HepG2 (cell line): Measurements from ENCODE around the gene UBTF. TPM values are rescaled to one million over a fixed set of nuclear protein-coding genes. Genes with fewer than 3 reads are reported as not detected.

Experiments used
- ASH2L ChIP-seq: fragments of 300-600, 200-600 bp; sonication (generic); IDR thresholded peaks from 2 replicates; pipeline ENCODE4 v1.7.0; 2017; ENCODE audit warnings: low read depth, mild to moderate bottlenecking, moderate library complexity, mixed read lengths, low read length; ENCODE audit not compliant: insufficient read length
- ELF1 ChIP-seq: sonication (generic); formaldehyde crosslinking; IDR thresholded peaks from 2 replicates; pipeline ENCODE4 v1.4.0; 2020; ENCODE audit warnings: missing genetic modification reagents
- ERF ChIP-seq: IDR thresholded peaks from 2 replicates; pipeline ENCODE4 v1.6.1; 2018; ENCODE audit warnings: missing biosample characterization, missing genetic modification reagents
- FOSL2 ChIP-seq: sonication (generic); formaldehyde crosslinking; IDR thresholded peaks from 2 replicates; pipeline ENCODE4 v1.4.0; 2020; ENCODE audit warnings: missing genetic modification reagents
- FOXA3 ChIP-seq: IDR thresholded peaks from 2 replicates; pipeline ENCODE4 v1.6.1; 2016; ENCODE audit warnings: missing genetic modification reagents, missing compliant biosample characterization
- FOXK2 ChIP-seq: fragments of 450-650 bp; IDR thresholded peaks from 2 replicates; pipeline ENCODE4 v1.6.1; 2016
- GABPA ChIP-seq, 2 experiments: IDR thresholded peaks; 2 replicates each; pipeline ENCODE4 v1.6.1; 2011 to 2016; ENCODE audit warnings: low read depth in 2 of 2, low read length in 1 of 2, missing biosample characterization in 1 of 2, missing genetic modification characterization in 1 of 2
- GMEB2 ChIP-seq: IDR thresholded peaks from 2 replicates; pipeline ENCODE4 v1.6.1; 2016; ENCODE audit warnings: missing biosample characterization, missing genetic modification reagents, low read depth
- GTF2F1 ChIP-seq: fragments of 150-350 bp; IDR thresholded peaks from 2 replicates; pipeline ENCODE4 v1.6.1; 2014; ENCODE audit warnings: low read length
- JUND ChIP-seq: sonication (generic); formaldehyde crosslinking; IDR thresholded peaks from 2 replicates; pipeline ENCODE4 v1.8.0; 2022; ENCODE audit warnings: mild to moderate bottlenecking, missing genetic modification reagents
- MYNN ChIP-seq: sonication (generic); formaldehyde crosslinking; IDR thresholded peaks from 2 replicates; pipeline ENCODE4 v1.4.0; 2020; ENCODE audit warnings: mild to moderate bottlenecking, low read depth, missing genetic modification reagents
- PLSCR1 ChIP-seq: sonication (generic); formaldehyde crosslinking; IDR thresholded peaks from 2 replicates; pipeline ENCODE4 v1.5.0; 2020; ENCODE audit warnings: missing genetic modification reagents, mild to moderate bottlenecking, borderline replicate concordance
- RBM39 ChIP-seq: fragments of 200-400 bp; formaldehyde crosslinking; IDR thresholded peaks from one replicate; pipeline ENCODE4 v1.6.1; 2018; ENCODE audit warnings: antibody characterized with exemption, mild to moderate bottlenecking, low read depth, low read length; ENCODE audit not compliant: poor library complexity, severe bottlenecking
- STAG1 ChIP-seq: sonication (generic); formaldehyde crosslinking; IDR thresholded peaks from 2 replicates; pipeline ENCODE4 v1.4.0; 2020; ENCODE audit warnings: missing genetic modification reagents
- ZBTB1 ChIP-seq: sonication (generic); formaldehyde crosslinking; IDR thresholded peaks from 2 replicates; pipeline ENCODE4 v1.4.0; 2020; ENCODE audit warnings: missing genetic modification reagents, borderline replicate concordance
- ZBTB3 ChIP-seq: sonication (generic); formaldehyde crosslinking; IDR thresholded peaks from 2 replicates; pipeline ENCODE4 v1.4.0; 2020; ENCODE audit warnings: low read depth, mild to moderate bottlenecking, moderate library complexity, missing genetic modification reagents, borderline replicate concordance
- ZBTB38 ChIP-seq: sonication (generic); formaldehyde crosslinking; IDR thresholded peaks from 2 replicates; pipeline ENCODE4 v1.5.1; 2020; ENCODE audit warnings: mild to moderate bottlenecking, missing genetic modification reagents
- ZHX1 ChIP-seq: sonication (generic); formaldehyde crosslinking; IDR thresholded peaks from 2 replicates; pipeline ENCODE4 v1.8.1; 2022; ENCODE audit warnings: low read depth, mild to moderate bottlenecking, missing genetic modification reagents
- ZNF326 ChIP-seq: sonication (generic); formaldehyde crosslinking; IDR thresholded peaks from 2 replicates; pipeline ENCODE4 v1.4.0; 2020; ENCODE audit warnings: missing genetic modification reagents, borderline replicate concordance
- ZNF644 ChIP-seq: IDR thresholded peaks from 2 replicates; pipeline ENCODE4 v1.6.1; 2016; ENCODE audit warnings: low read depth
- ZNF687 ChIP-seq: sonication (generic); formaldehyde crosslinking; IDR thresholded peaks from 2 replicates; pipeline ENCODE4 v1.5.1; 2020; ENCODE audit warnings: mild to moderate bottlenecking, missing genetic modification reagents, moderate library complexity
- polyA plus RNA-seq, 8 experiments: library from polyadenylated mRNA; depleted of rRNA in 3 of 8; stranded (reverse) in 7 of 8; unstranded in 1 of 8; fragments of >200 nt; fragmentation: Illumina TruSeq in 4 of 8; extraction: Trizol in 4 of 8; gene quantifications; 2 replicates each; pipeline versions ENCODE4 v1.2.1 to v1.2.3, GENCODE V29; 2011 to 2016; ENCODE audit warnings: low read depth in 4 of 8, missing spikeins in 1 of 8, mixed read lengths in 1 of 8; ENCODE audit not compliant: insufficient read depth in 1 of 8
- total RNA-seq, 5 experiments: library from RNA; depleted of rRNA; stranded (reverse); fragments of >200 nt; fragmentation: Illumina TruSeq; extraction: Trizol; gene quantifications; 2 replicates each; pipeline ENCODE4 v1.2.3, GENCODE V29; 2016; ENCODE audit warnings: low read depth in 1 of 5

UBTF gene
- total and polyA plus RNA-seq, 2 of the 13 experiments (the other 11 are each of a cell fraction or from before 2014, with no cell fraction given) = 15.2 to 60.9 TPM

GRCh38 chr17:44203731-44204440 is 15.6 kb downstream of the UBTF start (continued):
- TF ChIP-seq RBM39 (no peak), ZNF687 (CRISPR knock-in tag) (no peak), ERF (CRISPR knock-in tag) (0 out of 2 replicates have a peak, but pooled peaks have one; percentile 38), FOSL2 (peak; percentile 14; the same call in 1 of the 2 replicates), ELF1 (CRISPR knock-in tag) (peak; percentile 44; the same call in 1 of the 2 replicates), GMEB2 (CRISPR knock-in tag) (no peak), ASH2L (no peak), ZHX1 (CRISPR knock-in tag) (no peak), ZBTB1 (CRISPR knock-in tag) (no peak), ZNF644 (CRISPR knock-in tag) (0 out of 2 replicates have a peak, but pooled peaks have one; percentile 19), ZNF326 (CRISPR knock-in tag) (no peak), STAG1 (CRISPR knock-in tag) (peak; percentile 73), ZBTB3 (no peak), GABPA (IDR thresholded peaks at IDR 0.05; ENCODE audit: low read depth, low read length) (no peak), GABPA (CRISPR knock-in tag; IDR thresholded peaks at IDR 0.05; ENCODE audit: low read depth) (no peak), ZBTB38 (CRISPR knock-in tag) (no peak), FOXA3 (0 out of 2 replicates have a peak, but pooled peaks have one; percentile 11), PLSCR1 (CRISPR knock-in tag) (no peak), JUND (no peak), FOXK2 (no peak), GTF2F1 (no peak), MYNN (CRISPR knock-in tag) (no peak)
